Keratinocyte (primary cell): ENCODE results near the gene AANAT. TPM values are rescaled to one million over a fixed set of nuclear protein-coding genes. Genes with fewer than 3 reads are reported as not detected.

ENCODE experiments used
- DNase-seq: peaks from one replicate; pipeline ENCODE4 v3.0.0-alpha.2; 2011; ENCODE audit warnings: low read depth, missing footprints, low spot score
- FAIRE-seq: peaks from 2 replicates; lab custom pipeline; 2011; peaks lifted over from hg19 to GRCh38; lab: Jason Lieb, UNC
- H2AFZ ChIP-seq: 2 replicates; pipeline ENCODE4 v1.6.0; 2012; ENCODE audit warnings: low read length, control low read depth, inconsistent platforms; ENCODE audit not compliant: control insufficient read depth
- H3K27ac ChIP-seq: 2 replicates; pipeline ENCODE4 v1.5.1; 2011; ENCODE audit warnings: low read length; ENCODE audit not compliant: control insufficient read depth, insufficient read depth
- H3K27me3 ChIP-seq: 3 replicates; pipeline ENCODE4 v1.6.0; 2011; ENCODE audit warnings: low read length; ENCODE audit not compliant: control insufficient read depth, insufficient read depth; ENCODE audit errors: extremely low read depth
- H3K36me3 ChIP-seq, 2 experiments: 2 replicates in 1 of 2; 3 replicates in 1 of 2; pipeline ENCODE4 v1.5.1; 2011; ENCODE audit warnings: low read length in 2 of 2, mild to moderate bottlenecking in 1 of 2; ENCODE audit not compliant: control insufficient read depth in 2 of 2, insufficient read depth in 2 of 2; ENCODE audit errors: extremely low read depth in 1 of 2
- H3K4me1 ChIP-seq: 3 replicates; pipeline ENCODE4 v1.5.1; 2011; ENCODE audit warnings: low read length; ENCODE audit not compliant: control insufficient read depth, insufficient read depth; ENCODE audit errors: extremely low read depth
- H3K4me2 ChIP-seq: 3 replicates; pipeline ENCODE4 v1.6.0; 2011; ENCODE audit warnings: low read depth, low read length; ENCODE audit not compliant: control insufficient read depth, insufficient read depth; ENCODE audit errors: extremely low read depth
- H3K4me3 ChIP-seq, 3 experiments: fragments of 200-600 bp in 1 of 3; sonication (generic) in 1 of 3; 2 replicates in 2 of 3; 3 replicates in 1 of 3; pipeline ENCODE4 v1.5.1; 2011 to 2016; ENCODE audit warnings: low read length in 3 of 3, mild to moderate bottlenecking in 3 of 3, control low read depth in 2 of 3, inconsistent platforms in 1 of 3, low read depth in 1 of 3, mixed read lengths in 1 of 3, mixed run types in 1 of 3, moderate library complexity in 1 of 3; ENCODE audit not compliant: control insufficient read depth in 2 of 3, insufficient read depth in 2 of 3; ENCODE audit errors: extremely low read depth in 1 of 3
- H3K79me2 ChIP-seq: 2 replicates; pipeline ENCODE4 v1.6.0; 2012; ENCODE audit warnings: low read length; ENCODE audit not compliant: control insufficient read depth, insufficient read depth
- H3K9ac ChIP-seq: 3 replicates; pipeline ENCODE4 v1.6.0; 2011; ENCODE audit warnings: low read length; ENCODE audit not compliant: control insufficient read depth, insufficient read depth; ENCODE audit errors: extremely low read depth
- H3K9me1 ChIP-seq: 3 replicates; pipeline ENCODE4 v1.6.0; 2011; ENCODE audit warnings: low read length; ENCODE audit not compliant: control insufficient read depth, insufficient read depth; ENCODE audit errors: extremely low read depth
- H3K9me3 ChIP-seq: 2 replicates; pipeline ENCODE4 v1.5.1; 2012; ENCODE audit warnings: low read depth, low read length; ENCODE audit not compliant: control insufficient read depth
- H4K20me1 ChIP-seq: 3 replicates; pipeline ENCODE4 v1.6.0; 2011; ENCODE audit warnings: low read length; ENCODE audit not compliant: control insufficient read depth, insufficient read depth; ENCODE audit errors: extremely low read depth
- EZH2 ChIP-seq: IDR thresholded peaks from one replicate; pipeline ENCODE4 v1.6.1; 2012; ENCODE audit warnings: inconsistent platforms, mild to moderate bottlenecking, low read length, moderate library complexity
- dilution Hi-C: fragments of 300-500 bp; cut with MboI; formaldehyde crosslinking; loops from one replicate; pipeline ENCODE4 v1.7.0; 2020; ENCODE audit warnings: low sequenced_read_pairs; ENCODE audit not compliant: extremely low pct_ligation_motif_present
- polyA plus RNA-seq, 5 experiments: library from polyadenylated mRNA; depleted of rRNA in 3 of 5; stranded (reverse) in 3 of 5; stranded (forward) in 1 of 5; unstranded in 1 of 5; fragments of >200 nt; gene quantifications; 1 replicate in 1 of 5; 2 replicates in 3 of 5; 3 replicates in 1 of 5; pipeline versions ENCODE4 v1.2.1 to v1.2.3, GENCODE V29; 2011 to 2012; ENCODE audit warnings: missing spikeins in 2 of 5, low read depth in 1 of 5, low replicate concordance in 1 of 5
- TF ChIP-seq, protein P1 (sequence below), 3 experiments: IDR thresholded peaks in 1 of 3; conservative IDR thresholded peaks in 1 of 3; optimal IDR thresholded peaks in 1 of 3; 2 replicates in 2 of 3; 3 replicates in 1 of 3; pipeline versions ENCODE3 to v1.5.1; 2011; ENCODE audit warnings: low read length in 3 of 3, mild to moderate bottlenecking in 3 of 3, moderate library complexity in 2 of 3, control low read depth in 1 of 3, inconsistent platforms in 1 of 3; ENCODE audit not compliant: insufficient read depth in 2 of 3; ENCODE audit errors: extremely low read depth in 1 of 3

Gene AANAT
- polyA plus RNA-seq, 1 donor (not counting 4 experiments of a cell fraction or from before 2014, with no cell fraction given) = not detected

DNA sequence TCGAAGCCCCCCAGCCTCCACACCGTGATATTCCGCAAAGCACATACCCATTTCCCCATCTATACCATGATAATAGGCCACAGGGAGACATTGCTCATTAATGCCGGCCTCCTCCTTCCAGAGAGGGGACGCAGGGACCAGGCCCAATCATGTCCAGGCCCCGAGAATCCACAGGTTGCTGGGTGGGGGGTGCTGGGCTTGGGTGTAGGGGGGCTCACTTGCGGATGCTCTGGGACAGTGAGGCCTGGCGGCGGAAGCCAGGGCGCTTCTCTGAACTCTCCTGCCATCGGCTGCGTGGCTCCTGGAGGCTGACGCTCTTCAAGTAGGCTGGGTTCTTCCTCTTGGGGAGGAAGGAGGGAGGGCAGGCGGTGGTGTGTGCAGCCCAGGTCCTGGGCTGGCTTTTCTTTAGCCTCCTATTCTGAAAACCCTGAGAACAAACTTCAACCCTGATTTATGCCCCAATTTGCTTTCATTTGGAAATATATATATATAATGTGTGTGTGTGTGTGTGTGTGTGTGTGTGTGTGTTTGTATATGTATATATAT lies 12.2 kb downstream of the AANAT start:
- Histone ChIP-seq H3K9ac (no peak overlapping the region), H3K27me3 (no peaks in the 10 kb centered on the region), H3K9me3 (no peaks in the 10 kb centered on the region), H3K27ac (no peak overlapping the region), H3K36me3 (peaks cover 3 to 31% of the 10 kb centered on the region in 2 experiments), H4K20me1 (no peaks in the 10 kb centered on the region), H3K4me1 (peaks cover 5% of the 10 kb centered on the region), H3K79me2 (no peaks in the 10 kb centered on the region), H3K4me2 (no peak overlapping the region), H3K9me1 (no peaks in the 10 kb centered on the region), H3K4me3 (no peak overlapping the region), H2AFZ (no peak overlapping the region)
- no peak for FAIRE-seq
- dilution Hi-C loops = no loop called here
- no peak for DNase-seq
- TF ChIP-seq EZH2 = no peak
- TF ChIP-seq, protein P1, sequence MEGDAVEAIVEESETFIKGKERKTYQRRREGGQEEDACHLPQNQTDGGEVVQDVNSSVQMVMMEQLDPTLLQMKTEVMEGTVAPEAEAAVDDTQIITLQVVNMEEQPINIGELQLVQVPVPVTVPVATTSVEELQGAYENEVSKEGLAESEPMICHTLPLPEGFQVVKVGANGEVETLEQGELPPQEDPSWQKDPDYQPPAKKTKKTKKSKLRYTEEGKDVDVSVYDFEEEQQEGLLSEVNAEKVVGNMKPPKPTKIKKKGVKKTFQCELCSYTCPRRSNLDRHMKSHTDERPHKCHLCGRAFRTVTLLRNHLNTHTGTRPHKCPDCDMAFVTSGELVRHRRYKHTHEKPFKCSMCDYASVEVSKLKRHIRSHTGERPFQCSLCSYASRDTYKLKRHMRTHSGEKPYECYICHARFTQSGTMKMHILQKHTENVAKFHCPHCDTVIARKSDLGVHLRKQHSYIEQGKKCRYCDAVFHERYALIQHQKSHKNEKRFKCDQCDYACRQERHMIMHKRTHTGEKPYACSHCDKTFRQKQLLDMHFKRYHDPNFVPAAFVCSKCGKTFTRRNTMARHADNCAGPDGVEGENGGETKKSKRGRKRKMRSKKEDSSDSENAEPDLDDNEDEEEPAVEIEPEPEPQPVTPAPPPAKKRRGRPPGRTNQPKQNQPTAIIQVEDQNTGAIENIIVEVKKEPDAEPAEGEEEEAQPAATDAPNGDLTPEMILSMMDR (optimal IDR thresholded peaks at IDR 0.05 in 1 of 3, IDR thresholded peaks at IDR 0.05 in 1 of 3, conservative IDR thresholded peaks at IDR 0.05 in 1 of 3; ENCODE audit: extremely low read depth in 1 of 3, insufficient read depth in 2 of 3, low read length in 3 of 3) = no peak

DNA sequence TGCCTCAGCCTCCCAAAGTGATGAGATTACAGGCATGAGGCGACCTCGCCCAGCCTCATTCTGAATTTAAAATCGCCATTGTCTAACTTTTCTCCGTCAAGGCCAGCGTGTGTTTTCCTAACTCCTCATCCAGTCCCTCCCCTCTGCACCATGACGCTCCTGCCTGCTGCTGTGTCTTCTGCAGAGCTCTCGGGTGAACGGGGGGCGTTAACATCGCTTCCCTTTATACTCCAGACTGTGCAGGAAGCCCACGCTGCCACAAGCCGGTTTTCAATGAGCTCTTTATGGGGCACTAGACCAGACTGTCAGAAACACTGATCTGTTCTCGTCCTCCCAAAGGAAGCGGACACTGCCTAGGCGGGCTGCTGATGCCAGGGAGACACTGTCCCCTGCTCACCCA lies 13.2 kb downstream of the AANAT start:
- H3K9ac ChIP-seq = no peak overlapping the region
- dilution Hi-C loops = no loop called here
- no peak overlapping the region for H3K4me3 ChIP-seq
- H3K4me1 ChIP-seq = peaks cover 6% of the 10 kb centered on the region
- H3K9me3 ChIP-seq = no peaks in the 10 kb centered on the region
- H3K9me1 ChIP-seq = no peaks in the 10 kb centered on the region
- FAIRE-seq (no peak), DNase-seq (no peak)
- H3K27me3 ChIP-seq = no peaks in the 10 kb centered on the region
- H3K27ac ChIP-seq = no peak overlapping the region
- H4K20me1 ChIP-seq = no peaks in the 10 kb centered on the region
- H3K79me2 ChIP-seq = no peaks in the 10 kb centered on the region
- no peak for TF ChIP-seq EZH2
- TF ChIP-seq, protein P1 (optimal IDR thresholded peaks at IDR 0.05 in 1 of 3, IDR thresholded peaks at IDR 0.05 in 1 of 3, conservative IDR thresholded peaks at IDR 0.05 in 1 of 3; ENCODE audit: extremely low read depth in 1 of 3, insufficient read depth in 2 of 3, low read length in 3 of 3) = no peak
- peaks cover 3 to 30% of the 10 kb centered on the region in 2 experiments for H3K36me3 ChIP-seq
- H3K4me2 ChIP-seq = no peak overlapping the region
- H2AFZ ChIP-seq = no peak overlapping the region
